Dedifferentiated amniotic fluid mesenchymal stem cell (primary cell): ENCODE results near the gene PLA2G2D.

ENCODE experiments used
- DNase-seq: peaks from one replicate; pipeline ENCODE4 v3.0.0-alpha.2; 2016; ENCODE audit errors: extremely low spot score

The PLA2G2D gene

GRCh38 chr1:20089328-20090077 lies 29.8 kb downstream of the PLA2G2D start:
- no peak for DNase-seq

- DNase-seq = no peak
Observed at GRCh38 chr1:20087668-20088067, 31.7 kb downstream of the PLA2G2D start.

- DNase-seq = no peak
Observed at GRCh38 chr1:20086800-20087199, 32.5 kb downstream of the PLA2G2D start.

GRCh38 chr1:20083178-20083944 lies 36.0 kb downstream of the PLA2G2D start:
- no peak for DNase-seq

GRCh38 chr1:20082772-20083171 lies 36.6 kb downstream of the PLA2G2D start:
- no peak for DNase-seq

- DNase-seq = no peak
Observed at GRCh38 chr1:20081353-20081810, 38.0 kb downstream of the PLA2G2D start.

GRCh38 chr1:20080441-20081352 lies 38.6 kb downstream of the PLA2G2D start:
- no peak for DNase-seq

- DNase-seq = no peak
Observed at GRCh38 chr1:20079661-20080305, 39.6 kb downstream of the PLA2G2D start.

GRCh38 chr1:20078711-20079110 lies 40.6 kb downstream of the PLA2G2D start:
- DNase-seq = no peak

GRCh38 chr1:20078171-20078651 lies 41.1 kb downstream of the PLA2G2D start:
- DNase-seq = no peak

GRCh38 chr1:20076710-20077461 lies 42.5 kb downstream of the PLA2G2D start:
- no peak for DNase-seq

- DNase-seq = no peak
Observed at GRCh38 chr1:20076223-20076622, 43.1 kb downstream of the PLA2G2D start.

- no peak for DNase-seq
Observed at GRCh38 chr1:20075345-20075744, 44.0 kb downstream of the PLA2G2D start.

GRCh38 chr1:20074725-20075171 lies 44.6 kb downstream of the PLA2G2D start:
- no peak for DNase-seq

GRCh38 chr1:20074055-20074724 lies 45.1 kb downstream of the PLA2G2D start:
- DNase-seq = no peak

- no peak for DNase-seq
Observed at GRCh38 chr1:20073256-20073655, 46.1 kb downstream of the PLA2G2D start.

- no peak for DNase-seq
Observed at GRCh38 chr1:20072771-20073170, 46.6 kb downstream of the PLA2G2D start.

GRCh38 chr1:20071416-20071815 lies 47.9 kb downstream of the PLA2G2D start:
- DNase-seq = no peak

- no peak for DNase-seq
Observed at GRCh38 chr1:20070357-20070756, 49.0 kb downstream of the PLA2G2D start.

GRCh38 chr1:20069874-20070273 lies 49.5 kb downstream of the PLA2G2D start, which contains the start of gene PLA2G5:
Gene PLA2G5 (plus strand): TSS chr1:20070194. CDS start chr1:20084831, 14,637 bp downstream.
- no peak for DNase-seq
